ENCODE measurements around the gene LCORL. TPM values are rescaled to one million over a fixed set of nuclear protein-coding genes. Genes with fewer than 3 reads are reported as not detected.
"Not testable (repeated sequence)": the region's sequence is repeated elsewhere in the genome, so short reads cannot be mapped to it uniquely, and the experiment has no call there.

LCORL gene
- total RNA-seq, 1 donor from 2014 or later = 20.8 TPM

DNA sequence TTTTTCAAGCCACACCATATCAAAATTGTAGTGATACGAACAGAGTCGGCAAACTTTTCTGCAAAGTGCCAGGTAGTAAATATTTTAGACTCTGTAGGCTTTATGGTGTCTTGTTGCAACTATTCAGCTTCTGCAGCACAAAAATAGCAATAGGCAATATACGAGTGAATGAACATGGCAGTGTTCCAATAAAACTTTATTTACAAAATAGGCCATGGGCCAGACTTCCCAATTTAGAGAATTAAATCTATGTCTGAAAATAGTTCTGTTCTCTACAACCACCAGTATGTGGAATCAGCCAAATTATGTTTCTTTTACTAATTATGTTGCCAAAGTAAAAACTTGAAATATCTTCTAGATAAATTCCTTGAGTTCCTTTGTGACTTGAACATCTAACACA is 154.3 kb downstream of the LCORL start:
- no peak for TF ChIP-seq CTCF (conservative IDR thresholded peaks at IDR 0.05)
- H3K27me3 Mint-ChIP-seq = no peaks in the 10 kb centered on the region

DNA sequence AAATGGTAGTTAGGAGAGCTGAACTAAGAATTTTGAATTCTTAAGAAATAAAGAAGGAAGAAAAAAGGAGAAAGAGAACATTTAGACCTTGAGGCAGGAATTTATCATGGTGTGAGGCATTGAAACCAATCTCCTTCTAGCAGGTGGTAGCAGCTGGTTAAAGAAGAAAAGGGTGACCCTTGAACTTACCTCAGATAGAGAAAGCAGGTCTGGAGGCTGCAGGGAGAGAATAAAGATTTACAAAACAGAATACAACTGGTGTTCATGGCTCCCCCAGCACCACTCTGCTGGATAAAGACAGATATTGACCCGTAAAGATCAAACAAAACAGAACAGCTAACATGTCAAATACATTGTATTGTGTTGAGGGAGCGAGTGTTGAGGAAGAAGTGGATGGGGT is 154.7 kb downstream of the LCORL start:
- H3K36me3 Mint-ChIP-seq = peaks cover 18% of the 10 kb centered on the region
- H3K4me1 Mint-ChIP-seq (ENCODE audit: unreplicated experiment) = peaks cover 5% of the 10 kb centered on the region
- TF ChIP-seq CTCF (conservative IDR thresholded peaks at IDR 0.05) = no peak
- H3K27me3 Mint-ChIP-seq = no peaks in the 10 kb centered on the region
- DNase-seq (ENCODE audit: extremely low spot score, unreplicated experiment) = no peak
- H3K9me3 Mint-ChIP-seq = no peaks in the 10 kb centered on the region
- H3K27ac Mint-ChIP-seq = no peak overlapping the region
- no peak overlapping the region for H3K4me3 Mint-ChIP-seq

More for the DNA sequence above, 154.3 kb downstream of the LCORL start:
- Mint-ChIP-seq H3K4me1 (ENCODE audit: unreplicated experiment) (peaks cover 5% of the 10 kb centered on the region), H3K4me3 (no peak overlapping the region), H3K27ac (no peak overlapping the region), H3K36me3 (peaks cover 14% of the 10 kb centered on the region), H3K9me3 (no peaks in the 10 kb centered on the region)
- no peak for DNase-seq (ENCODE audit: extremely low spot score, unreplicated experiment)

DNA sequence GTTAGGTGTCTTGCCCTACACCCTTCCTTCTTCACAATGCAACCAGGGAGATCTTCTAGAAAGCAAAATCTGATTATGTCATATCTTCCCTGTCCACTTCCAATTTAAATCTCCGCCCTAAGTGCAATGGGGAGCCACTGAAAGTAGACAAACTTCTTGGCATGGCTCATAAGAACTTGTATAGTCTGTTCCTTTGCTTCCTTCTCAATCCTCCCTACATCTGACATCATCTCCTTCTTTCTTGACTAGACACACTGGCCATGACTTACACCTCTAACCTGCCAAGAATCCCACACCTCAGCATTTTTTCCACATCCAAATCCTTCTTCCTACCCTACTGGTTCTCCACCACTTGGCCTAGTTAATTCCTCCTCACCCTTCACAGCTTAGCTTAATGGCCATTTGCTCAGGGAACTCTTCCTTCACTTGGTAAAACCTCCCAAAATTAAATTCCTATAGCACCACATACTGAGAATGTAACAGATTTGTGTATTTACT is 155.6 kb downstream of the LCORL start:
- Mint-ChIP-seq H3K9me3 (no peaks in the 10 kb centered on the region), H3K36me3 (peaks cover 22% of the 10 kb centered on the region), H3K4me3 (no peak overlapping the region), H3K27ac (no peak overlapping the region), H3K27me3 (no peaks in the 10 kb centered on the region), H3K4me1 (ENCODE audit: unreplicated experiment) (peaks cover 5% of the 10 kb centered on the region)
- TF ChIP-seq CTCF (conservative IDR thresholded peaks at IDR 0.05) = no peak
- DNase-seq (ENCODE audit: extremely low spot score, unreplicated experiment) = no peak

DNA sequence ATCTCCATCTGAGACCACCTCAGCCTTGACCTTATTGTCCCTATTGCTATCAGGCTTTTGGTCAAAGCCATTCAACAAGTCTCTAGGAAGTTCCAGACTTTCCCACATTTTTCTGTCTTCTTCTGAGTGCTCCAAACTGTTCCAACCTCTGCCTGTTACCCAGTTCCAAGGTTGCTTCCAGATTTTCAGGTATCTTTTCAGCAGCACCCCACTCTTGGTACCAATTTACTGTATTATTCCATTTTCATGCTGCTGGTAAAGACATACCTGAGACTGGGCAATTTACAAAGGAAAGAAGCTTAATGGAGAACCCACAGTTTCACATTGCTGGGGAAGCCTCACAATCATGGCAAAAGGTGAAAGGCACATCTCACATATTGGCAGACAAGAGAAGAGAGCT is 159.6 kb downstream of the LCORL start:
- not testable (repeated sequence) for H3K27ac Mint-ChIP-seq; H3K9me3 Mint-ChIP-seq; DNase-seq (ENCODE audit: extremely low spot score, unreplicated experiment); H3K4me3 Mint-ChIP-seq; H3K27me3 Mint-ChIP-seq; H3K4me1 Mint-ChIP-seq (ENCODE audit: unreplicated experiment)
- peaks cover 27% of the 10 kb centered on the region for H3K36me3 Mint-ChIP-seq

- H3K27ac Mint-ChIP-seq = no peak overlapping the region
- H3K4me3 Mint-ChIP-seq = no peak overlapping the region
- no peaks in the 10 kb centered on the region for H3K27me3 Mint-ChIP-seq
- no peak for TF ChIP-seq CTCF (conservative IDR thresholded peaks at IDR 0.05)
- DNase-seq (ENCODE audit: extremely low spot score, unreplicated experiment) = no peak
- peaks cover 25% of the 10 kb centered on the region for H3K36me3 Mint-ChIP-seq
- H3K9me3 Mint-ChIP-seq = peaks cover 5% of the 10 kb centered on the region
- no peaks in the 10 kb centered on the region for H3K4me1 Mint-ChIP-seq (ENCODE audit: unreplicated experiment)
These were observed 161.7 kb downstream of the LCORL start for GRCh38 chr4:17859793-17860406.

DNA sequence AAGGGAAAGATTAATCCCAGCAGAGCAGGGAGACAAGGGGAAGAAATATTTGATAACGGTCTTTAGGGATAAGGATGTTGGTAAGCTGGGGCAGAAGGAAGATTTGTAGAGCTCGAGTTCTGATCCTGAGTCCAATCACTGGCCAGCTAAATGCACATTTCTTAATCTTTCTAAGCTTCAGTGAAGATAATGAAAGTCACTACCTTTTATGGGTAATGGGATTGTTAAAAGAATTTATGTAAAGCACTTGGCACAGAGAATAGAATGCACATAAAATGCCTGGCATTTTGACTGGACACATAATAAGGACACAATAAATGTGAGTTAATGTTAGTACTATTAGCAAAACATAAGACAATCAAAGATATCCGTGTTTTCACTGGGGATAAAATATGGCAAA is 167.5 kb downstream of the LCORL start:
- Mint-ChIP-seq H3K27me3 (no peaks in the 10 kb centered on the region), H3K9me3 (peaks cover 5% of the 10 kb centered on the region), H3K4me1 (ENCODE audit: unreplicated experiment) (no peaks in the 10 kb centered on the region), H3K36me3 (peaks cover 5% of the 10 kb centered on the region), H3K27ac (no peak overlapping the region), H3K4me3 (no peak overlapping the region)
- no peak for DNase-seq (ENCODE audit: extremely low spot score, unreplicated experiment)
- TF ChIP-seq CTCF (conservative IDR thresholded peaks at IDR 0.05) = no peak
